CD4-positive, alpha-beta T cell treated with Interferon alpha-2 for 1 hour (primary cell): ENCODE measurements around the gene TPSAB1.
"Not testable (repeated sequence)": the region's sequence is repeated elsewhere in the genome, so short reads cannot be mapped to it uniquely, and the experiment has no call there.

Experiments
- DNase-seq, 2 donors: peaks; one replicate each; pipeline ENCODE4 v3.0.0-alpha.2; 2020 to 2022

The TPSAB1 gene

DNA sequence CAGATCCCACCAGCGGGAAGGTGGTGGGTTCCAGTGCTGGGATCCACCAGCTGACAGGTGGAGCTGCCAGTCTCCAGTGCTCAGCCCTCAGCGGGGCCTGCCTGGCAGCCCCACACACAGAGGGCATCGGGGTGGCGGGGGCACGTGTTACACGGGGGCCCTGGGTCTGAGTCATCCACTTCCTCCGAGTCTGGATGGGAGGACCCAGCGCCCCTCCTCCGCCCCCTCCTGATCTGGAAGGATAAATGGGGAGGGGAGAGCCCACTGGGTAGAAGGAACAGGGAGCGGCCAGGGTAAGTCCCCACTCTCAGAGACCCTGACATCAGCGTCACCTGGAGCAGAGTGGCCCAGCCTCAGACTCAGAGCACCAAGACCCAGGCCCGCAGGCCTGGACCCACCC is at the start of gene TPSAB1:
TPSAB1 (plus strand) TSS at position 270 of the 400 bp plus-strand sequence. CDS start 234 bp downstream, outside the sequence.
- not testable (repeated sequence) for DNase-seq

DNA sequence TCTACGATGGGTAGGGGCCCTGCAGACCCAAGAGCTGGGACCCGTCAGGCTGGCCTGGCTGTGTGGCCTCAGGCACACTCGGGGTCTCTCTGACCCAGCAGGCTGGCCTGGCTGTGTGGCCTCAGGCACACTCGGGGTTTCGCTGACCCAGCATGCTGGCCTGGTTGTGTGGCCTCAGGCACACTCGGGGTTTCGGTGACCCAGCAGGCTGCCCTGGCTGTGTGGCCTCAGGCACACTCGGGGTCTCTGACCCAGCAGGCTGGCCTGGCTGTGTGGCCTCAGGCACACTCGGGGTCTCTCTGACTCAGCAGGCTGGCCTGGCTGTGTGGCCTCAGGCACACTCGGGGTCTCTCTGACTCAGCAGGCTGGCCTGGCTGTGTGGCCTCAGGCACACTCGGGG is 49.7 kb upstream of the TPSAB1 start:
- not testable (repeated sequence) for DNase-seq

DNA sequence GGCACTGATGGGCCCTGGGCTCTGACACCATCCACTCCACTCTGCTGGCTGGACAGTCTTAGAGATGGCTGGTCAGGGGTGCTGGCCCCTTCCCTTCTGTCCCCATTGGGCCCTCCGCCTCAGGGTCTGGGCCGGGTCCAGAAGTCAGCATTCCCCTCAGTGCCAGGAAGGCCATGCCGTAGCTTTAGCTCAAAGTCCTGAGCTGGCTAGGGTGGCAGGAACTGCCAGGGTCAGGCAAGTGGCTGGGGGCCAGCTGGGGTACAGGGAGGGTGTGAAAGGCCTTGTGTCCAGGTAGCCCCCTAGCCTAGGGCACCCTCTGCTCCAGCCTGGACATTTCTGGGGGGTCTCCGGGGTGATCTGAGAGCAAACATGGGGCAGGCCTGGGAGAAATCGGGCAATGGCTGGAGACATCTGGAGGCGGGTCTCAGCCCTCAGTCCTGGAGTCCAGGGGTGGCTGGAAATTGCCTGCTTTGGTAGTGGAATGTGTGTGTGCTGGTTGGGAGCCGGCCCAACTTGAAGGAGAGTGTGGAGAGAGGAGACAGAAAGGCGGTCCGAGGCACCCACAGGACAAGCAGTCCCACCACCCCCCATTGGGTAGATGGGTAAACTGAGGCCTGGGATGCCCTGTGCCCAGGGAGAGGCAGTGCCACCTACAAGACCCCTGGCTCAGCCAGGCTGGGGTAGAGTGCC is 48.0 kb upstream of the TPSAB1 start:
- no peak for DNase-seq

DNA sequence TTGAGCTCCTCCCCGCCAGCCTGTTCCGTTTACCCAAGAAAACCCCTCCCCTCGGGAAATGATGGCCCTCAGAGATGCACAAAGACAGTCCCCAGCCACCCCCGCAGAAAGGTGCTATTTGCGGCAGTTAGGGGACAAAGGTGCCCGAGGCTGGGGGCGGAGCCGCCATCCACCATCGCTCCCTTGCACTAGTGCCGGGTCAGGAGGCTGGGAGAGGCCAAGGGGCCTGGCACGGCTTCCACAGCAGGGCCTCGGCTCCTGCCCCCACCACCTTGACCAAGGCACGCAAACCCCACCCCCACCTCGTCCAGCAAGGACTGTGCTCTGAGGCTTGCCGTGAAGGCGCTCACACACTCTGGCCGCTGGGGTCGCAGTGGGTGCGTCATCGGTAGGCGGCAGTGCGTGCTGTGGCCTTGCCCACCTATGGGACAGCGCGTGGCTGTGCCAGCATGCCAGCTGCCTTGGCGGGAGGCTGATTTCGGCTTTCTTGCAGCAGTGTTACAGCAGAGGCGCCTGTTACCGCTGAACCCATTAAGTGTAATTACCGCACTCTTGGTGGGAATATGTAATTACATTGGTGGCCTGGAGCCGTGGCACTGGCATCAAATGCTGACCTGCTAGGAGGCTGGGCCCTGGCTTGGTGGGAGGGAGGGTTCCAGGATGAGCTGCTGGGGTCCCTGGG is 47.2 kb upstream of the TPSAB1 start:
- no peak for DNase-seq

DNA sequence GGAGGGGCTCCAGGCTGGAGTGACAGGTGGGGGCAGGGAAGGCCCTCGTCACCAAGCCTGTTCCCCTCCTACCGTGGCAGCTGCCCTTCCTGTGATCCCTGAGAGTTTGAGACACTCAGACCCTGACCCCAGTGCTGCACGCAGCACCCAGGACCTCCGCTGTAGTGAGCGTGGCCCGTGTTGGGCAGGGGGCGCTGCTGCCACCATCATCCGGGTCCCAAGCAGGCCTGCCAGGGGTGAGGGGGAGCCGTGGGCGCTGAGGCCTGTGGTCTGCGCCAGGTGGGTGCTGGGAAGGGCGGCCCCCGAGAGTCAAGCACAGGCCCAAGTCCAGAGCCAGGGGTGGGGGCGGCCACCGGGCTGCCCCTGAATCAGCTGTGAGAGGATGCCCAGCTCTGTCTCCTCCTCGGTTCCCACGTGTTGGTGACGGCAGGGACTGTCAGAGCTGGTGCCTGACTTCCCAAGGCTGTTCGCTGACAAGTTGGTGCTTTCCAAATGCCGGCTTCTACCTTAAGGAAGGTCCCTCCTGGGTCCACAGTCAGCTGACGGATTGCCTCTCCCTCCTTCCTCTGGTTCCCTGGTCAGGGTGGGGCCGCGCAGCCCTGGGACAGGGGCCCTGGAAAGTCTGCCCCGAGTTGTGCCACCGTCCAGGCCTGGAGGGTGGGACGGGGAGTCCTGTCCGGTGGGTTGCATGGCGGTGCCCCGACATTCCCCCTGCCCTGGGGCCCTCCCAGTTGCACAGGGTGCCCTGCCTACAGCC is 46.5 kb upstream of the TPSAB1 start:
- DNase-seq: no peak

DNA sequence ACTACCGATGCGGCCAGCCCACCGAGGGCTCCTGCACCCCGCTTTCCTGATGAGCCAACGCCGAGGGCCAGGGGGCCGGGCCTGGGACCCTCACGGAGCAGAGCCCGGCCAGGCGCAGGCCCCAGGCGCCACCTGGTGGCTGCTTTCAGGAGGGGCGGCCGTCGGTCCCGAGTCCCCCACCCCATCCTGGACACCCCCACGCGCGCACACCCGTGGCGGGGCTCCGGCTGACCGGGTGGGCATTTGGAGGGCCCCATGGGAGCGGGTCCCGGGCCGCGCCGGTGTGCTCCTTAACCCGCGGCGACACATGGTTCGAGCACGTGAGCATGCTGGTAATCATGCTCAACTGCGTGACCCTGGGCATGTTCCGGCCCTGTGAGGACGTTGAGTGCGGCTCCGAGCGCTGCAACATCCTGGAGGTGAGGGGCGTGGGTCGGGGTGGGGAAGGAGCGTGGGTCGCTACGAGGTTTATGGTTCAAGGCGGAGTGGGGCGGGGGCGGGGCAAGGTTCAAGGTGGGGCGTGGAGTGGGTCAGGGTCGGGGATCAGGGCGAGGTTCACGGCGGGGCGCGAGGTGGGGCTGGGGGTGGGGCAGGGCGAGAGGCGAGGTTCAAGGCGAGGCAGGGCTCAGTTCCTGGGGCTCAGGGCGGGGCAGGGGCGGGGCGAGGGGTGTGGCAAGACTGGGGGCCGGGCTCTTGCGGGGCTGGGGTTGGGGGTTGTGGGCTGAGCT is 45.7 kb upstream of the TPSAB1 start:
- DNase-seq: no peak

DNA sequence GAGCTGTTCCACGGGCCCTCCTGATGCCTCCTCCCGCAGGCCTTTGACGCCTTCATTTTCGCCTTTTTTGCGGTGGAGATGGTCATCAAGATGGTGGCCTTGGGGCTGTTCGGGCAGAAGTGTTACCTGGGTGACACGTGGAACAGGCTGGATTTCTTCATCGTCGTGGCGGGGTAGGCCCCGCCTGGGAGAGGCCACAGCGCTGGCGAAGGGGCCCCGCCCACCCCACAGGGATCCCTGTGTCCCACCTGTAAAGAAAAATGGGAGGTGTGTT is 45.2 kb upstream of the TPSAB1 start:
- DNase-seq: no peak

DNA sequence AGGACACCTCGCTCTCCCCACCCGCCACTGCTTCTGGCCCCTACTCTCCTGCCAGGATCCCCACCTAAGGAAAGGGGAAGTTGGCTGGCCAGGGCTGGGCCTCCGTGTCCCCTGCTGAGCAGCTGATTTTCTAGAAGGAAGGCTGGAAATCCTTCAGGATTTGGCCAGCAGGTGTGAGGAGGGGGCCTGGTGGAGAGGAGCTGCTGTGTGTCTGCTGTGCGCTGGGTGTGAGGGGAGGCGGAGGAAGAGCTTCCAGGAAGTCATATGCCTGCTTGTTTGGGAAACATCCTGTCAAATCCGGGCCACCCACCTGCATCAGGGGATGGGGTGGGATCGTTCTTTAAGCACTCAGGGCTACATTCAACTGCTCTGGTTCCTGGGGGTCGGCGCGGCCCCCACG is 44.0 kb upstream of the TPSAB1 start:
- no peak for DNase-seq

DNA sequence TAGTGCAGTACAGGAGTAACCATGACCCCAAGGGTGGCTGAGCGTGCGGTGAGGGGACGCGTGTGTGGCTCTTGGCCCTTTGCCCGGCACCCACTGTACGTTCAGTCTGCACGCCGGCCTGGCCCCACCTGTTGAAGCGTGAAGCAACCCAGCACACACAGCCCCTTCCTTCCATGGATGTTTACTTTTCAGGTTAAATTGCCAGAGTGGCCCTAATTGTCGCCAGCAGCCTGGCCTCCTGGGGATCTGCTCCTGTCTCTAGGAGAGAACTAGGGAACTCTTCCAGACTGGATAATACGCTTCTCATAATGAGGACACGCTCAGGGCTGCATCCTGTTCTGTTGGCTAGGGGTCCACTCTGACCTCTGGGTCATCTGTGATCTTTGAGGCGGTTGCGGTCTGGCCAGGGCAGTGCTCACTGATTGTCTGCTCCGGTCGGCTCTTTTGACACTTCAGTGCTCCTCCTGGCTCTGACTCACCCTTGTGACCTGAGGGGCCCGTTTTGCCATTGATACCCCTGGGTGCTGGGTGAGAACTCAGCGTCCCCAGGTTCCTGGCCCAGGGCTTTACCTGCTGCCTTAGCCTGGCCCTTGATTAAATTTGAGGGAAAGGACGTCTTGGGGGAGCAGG is 43.2 kb upstream of the TPSAB1 start:
- DNase-seq: no peak

DNA sequence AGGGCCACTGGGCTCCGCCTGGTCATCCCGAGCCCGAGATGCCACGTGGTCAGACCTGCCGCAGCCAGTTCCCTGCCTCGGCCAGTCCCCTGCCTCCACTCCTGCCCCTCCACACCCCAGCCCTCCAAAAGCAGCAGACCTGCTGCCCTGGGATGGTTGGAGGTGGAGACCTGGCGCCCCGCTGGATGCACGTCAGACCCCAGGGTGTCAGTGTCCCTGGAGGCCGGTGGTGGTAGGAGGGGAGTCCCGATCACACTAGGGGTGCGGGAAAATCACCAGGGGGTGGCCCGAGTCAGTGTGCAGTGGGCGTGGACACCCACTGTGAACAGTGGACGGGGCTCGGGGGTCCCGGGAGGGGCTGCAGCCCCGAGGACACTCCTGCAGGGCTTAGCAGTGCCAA is 42.3 kb upstream of the TPSAB1 start:
- DNase-seq: no peak

DNA sequence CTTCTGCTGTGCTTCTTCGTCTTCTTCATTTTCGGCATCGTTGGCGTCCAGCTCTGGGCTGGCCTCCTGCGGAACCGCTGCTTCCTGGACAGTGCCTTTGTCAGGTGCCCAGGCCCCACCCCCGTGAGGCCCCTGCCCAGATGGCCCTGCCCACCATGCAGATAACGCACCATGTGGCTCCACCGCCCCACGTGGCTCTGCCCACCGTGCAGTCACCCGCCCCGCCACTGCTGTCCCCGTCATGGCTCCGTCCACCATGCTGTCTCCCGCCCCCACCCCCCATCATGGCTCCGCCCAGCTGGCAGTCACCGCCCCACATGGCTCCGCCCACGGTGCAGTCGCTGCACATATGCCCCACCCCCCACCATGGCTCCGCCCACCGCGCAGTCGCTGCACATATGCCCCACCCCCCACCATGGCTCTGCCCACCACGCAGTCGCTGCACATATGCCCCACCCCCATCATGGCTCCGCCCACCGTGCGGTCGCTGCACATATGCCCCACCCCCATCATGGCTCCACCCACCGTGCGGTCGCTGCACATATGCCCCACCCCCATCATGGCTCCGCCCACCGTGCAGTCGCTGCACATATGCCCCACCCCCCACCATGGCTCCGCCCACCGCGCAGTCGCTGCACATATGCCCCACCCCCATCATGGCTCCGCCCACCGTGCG is 41.7 kb upstream of the TPSAB1 start:
- not testable (repeated sequence) for DNase-seq

DNA sequence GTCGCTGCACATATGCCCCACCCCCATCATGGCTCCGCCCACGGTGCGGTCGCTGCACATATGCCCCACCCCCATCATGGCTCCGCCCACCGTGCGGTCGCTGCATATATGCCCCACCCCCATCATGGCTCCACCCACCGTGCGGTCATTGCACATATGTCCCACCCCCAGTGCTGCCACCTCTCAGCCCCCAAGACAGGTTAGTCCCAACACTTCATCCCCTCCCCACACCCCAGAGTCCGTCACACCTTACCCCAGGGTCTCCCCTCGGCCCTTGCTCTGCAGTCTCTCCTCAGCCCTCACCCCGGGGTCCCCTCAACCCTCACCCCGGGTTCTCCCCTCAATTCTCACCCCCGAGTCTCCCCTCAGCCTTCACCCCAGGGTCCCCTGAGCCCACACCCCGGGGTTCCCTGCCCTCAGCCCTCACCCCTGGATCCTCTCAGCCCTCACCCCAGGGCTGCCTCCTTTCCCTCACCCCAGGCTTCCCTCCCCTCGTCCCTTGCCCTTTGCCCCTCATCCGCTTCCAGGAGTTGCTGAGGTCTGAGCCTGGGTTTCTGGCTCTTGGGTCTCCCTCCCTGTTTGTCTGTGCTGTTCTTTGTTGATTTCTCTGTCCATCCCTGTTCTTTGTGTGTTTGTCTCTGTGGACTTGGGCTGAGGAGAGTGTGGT is 41.0 kb upstream of the TPSAB1 start:
- no peak for DNase-seq

DNA sequence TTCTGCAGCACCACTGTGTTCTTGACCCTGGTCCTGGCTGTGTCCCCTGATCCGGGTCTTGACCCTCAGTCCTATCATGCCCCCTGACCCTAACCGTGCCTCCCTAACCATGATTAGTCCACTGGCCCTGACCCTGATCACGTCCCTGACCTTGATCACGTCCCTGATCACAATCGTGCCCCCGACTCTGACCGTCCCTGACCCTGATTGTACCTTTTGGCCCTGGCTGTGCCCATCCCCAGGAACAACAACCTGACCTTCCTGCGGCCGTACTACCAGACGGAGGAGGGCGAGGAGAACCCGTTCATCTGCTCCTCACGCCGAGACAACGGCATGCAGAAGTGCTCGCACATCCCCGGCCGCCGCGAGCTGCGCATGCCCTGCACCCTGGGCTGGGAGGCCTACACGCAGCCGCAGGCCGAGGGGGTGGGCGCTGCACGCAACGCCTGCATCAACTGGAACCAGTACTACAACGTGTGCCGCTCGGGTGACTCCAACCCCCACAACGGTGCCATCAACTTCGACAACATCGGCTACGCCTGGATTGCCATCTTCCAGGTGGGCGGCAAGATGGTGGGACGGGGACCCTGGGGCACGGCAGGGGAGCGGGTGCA is 40.4 kb upstream of the TPSAB1 start:
- no peak for DNase-seq

DNA sequence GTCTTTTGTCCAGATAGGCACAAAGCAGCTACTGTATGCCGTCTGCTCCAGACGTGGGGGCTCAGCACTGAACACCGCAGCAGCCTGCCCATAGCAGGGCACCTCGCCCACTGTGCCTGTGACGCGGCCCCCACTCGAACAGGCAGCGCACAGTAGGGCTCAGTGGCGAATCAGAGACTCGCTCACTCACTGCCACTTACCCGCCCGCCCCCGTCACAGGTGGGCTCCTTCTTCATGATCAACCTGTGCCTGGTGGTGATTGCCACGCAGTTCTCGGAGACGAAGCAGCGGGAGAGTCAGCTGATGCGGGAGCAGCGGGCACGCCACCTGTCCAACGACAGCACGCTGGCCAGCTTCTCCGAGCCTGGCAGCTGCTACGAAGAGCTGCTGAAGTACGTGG is 39.1 kb upstream of the TPSAB1 start:
- no peak for DNase-seq

DNA sequence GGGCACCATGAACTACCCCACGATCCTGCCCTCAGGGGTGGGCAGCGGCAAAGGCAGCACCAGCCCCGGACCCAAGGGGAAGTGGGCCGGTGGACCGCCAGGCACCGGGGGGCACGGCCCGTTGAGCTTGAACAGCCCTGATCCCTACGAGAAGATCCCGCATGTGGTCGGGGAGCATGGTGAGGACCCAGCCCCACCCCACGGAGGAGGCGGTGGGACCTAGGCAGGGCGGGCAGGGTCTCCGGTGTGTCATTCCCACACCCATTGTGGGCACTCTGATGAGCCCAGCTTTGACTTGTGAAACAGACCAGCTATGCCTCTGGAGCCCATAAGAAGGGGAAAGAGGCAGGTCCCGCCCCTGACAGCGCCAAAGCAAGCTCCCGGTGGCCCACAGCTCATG is 38.2 kb upstream of the TPSAB1 start:
- DNase-seq: no peak

DNA sequence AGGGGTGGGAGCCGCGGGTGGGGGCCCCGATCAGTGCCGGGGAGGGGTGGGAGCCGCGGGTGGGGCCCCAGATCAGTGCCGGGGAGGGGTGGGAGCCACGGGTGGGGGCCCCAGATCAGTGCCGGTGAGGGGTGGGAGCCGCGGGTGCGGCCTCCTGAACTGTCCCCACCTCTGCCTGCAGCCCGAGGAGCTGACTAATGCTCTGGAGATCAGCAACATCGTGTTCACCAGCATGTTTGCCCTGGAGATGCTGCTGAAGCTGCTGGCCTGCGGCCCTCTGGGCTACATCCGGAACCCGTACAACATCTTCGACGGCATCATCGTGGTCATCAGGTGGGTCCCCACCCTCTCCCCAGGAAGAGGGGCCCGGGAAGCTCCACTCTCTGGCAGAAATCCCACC is 35.6 kb upstream of the TPSAB1 start:
- no peak for DNase-seq

DNA sequence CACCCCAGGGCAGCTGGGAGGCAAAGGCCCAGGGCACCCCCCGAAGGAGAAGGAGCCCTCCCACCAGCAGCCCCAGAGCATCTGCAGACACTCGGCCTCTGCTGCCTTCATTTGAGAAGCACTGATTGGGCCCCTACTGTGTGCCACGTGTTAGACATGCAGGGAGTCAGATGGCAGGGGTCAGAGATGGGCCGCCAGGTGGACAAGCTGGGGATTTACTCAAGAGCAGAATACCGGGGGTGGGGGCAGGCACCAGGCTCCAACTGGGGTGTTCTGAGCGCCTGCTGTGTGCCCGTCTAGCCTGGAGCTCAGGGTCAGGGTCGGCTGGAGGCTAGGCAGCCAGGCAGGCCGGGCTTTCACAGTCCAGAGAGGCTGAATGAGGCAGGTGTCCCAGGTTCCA is 34.2 kb upstream of the TPSAB1 start:
- DNase-seq: no peak

DNA sequence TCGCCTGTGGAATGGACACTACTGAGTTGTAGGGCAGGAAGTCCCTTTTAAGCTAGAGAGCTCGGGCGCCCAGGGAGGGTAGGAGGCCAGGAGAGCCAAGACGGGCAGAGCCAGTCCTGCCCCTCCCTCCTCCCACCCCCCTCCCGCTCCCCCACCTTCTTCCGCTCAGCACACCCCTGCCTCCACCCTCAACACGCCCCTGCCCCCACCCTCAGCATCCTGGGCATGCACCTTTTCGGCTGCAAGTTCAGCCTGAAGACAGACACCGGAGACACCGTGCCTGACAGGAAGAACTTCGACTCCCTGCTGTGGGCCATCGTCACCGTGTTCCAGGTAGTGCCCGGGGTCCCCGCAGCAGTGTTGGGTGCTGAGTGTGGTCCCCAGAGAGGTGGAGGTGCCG is 33.7 kb upstream of the TPSAB1 start:
- DNase-seq: peak in 1 of 2 donors; percentile 41

DNA sequence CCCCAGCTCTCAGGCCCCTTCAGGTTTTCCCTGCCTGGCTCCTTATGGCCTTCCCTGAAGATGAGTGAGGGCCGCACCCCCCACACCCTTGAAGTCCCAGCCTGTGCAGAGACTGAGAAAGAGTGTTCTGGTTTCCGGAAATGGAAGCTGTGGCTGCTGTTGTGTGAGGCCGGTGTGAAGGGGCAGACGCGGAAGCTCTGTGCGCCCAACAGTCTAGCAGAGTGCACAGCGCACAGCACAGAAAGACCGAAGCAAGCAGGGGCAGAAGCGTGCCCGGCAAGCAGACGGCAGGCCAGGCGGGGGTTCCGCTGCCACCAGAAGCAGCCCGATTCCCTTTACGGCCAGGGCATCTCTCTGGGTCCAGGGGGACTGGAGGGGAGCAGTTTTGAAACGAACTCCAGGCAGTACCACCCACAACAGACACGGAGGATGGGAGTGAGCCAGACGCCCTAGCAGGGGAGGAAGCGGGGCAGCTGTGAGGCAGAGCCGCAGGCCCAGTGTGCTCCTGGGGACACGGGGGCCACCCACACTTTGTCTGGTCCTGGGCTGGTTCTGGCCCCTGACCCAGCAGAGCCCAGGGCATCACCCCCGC is 32.2 kb upstream of the TPSAB1 start:
- peak in 1 of 2 donors; percentile 13 for DNase-seq

DNA sequence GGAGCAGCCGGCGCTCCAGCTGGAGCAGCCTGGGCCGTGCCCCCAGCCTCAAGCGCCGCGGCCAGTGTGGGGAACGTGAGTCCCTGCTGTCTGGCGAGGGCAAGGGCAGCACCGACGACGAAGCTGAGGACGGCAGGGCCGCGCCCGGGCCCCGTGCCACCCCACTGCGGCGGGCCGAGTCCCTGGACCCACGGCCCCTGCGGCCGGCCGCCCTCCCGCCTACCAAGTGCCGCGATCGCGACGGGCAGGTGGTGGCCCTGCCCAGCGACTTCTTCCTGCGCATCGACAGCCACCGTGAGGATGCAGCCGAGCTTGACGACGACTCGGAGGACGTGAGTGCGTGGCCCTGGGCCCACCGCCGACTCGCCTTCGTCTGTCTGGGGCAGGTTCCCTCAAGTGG is 31.4 kb upstream of the TPSAB1 start:
- DNase-seq: no peak

DNA sequence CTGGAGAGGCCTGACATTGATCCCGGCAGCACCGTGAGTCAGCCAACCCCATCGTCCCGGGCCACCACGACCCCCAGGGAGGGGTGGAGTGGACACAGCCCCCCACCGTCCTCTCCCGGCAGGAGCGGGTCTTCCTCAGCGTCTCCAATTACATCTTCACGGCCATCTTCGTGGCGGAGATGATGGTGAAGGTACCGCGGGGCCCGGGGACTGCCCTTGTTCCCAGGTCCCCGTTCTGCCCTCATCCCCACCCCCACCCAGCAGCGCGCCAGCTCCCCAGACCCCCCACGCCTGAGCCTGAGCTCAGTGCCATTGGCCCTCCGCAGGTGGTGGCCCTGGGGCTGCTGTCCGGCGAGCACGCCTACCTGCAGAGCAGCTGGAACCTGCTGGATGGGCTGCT is 30.0 kb upstream of the TPSAB1 start:
- DNase-seq: no peak
